IMR-90 (cell line): ENCODE data around the gene PPFIA2. TPM values are rescaled to one million over a fixed set of nuclear protein-coding genes. Genes with fewer than 3 reads are reported as not detected.

Experiments used
- ATAC-seq: fragments of 200-7000 bp; cut with Tn5 transposase; 2 replicates; pipeline ENCODE4 v1.9.1; 2020; ENCODE audit warnings: low read depth, mild to moderate bottlenecking, moderate library complexity
- BruUV-seq: library from RNA; stranded (reverse); fragments of 400-500 nt; replicated peaks from 2 replicates; lab custom pipeline; 2021; lab: Mats Ljungman, UMichigan
- CTCF ChIA-PET: fragments of 300-600 bp; formaldehyde crosslinking; extraction: SDS; loops from one replicate; lab custom pipeline; 2021; ENCODE audit warnings: antibody characterized with exemption; lab: Yijun Ruan, JAX
- POLR2A ChIA-PET: fragments of 300-600 bp; sonication (Branson Sonifier 250); formaldehyde crosslinking; loops from one replicate; lab custom pipeline; 2022; ENCODE audit warnings: antibody characterized with exemption; ENCODE audit not compliant: unreplicated experiment; lab: Charles Lee
- DNase-seq: peaks from one replicate; pipeline ENCODE4 v3.0.0; 2013
- H2AFZ ChIP-seq: replicated peaks from 2 replicates; pipeline ENCODE3; 2013; ENCODE audit warnings: low read length, mild to moderate bottlenecking; ENCODE audit not compliant: poor library complexity
- H2AK5ac ChIP-seq: 2 replicates; pipeline ENCODE4 v1.6.1; 2013; ENCODE audit warnings: low read depth, low read length, inconsistent platforms
- H2AK9ac ChIP-seq: replicated peaks from 2 replicates; pipeline ENCODE3; 2013; ENCODE audit warnings: mild to moderate bottlenecking, low read depth, low read length, moderate library complexity; ENCODE audit not compliant: poor library complexity
- H2BK120ac ChIP-seq: 2 replicates; pipeline ENCODE4 v1.6.1; 2013; ENCODE audit warnings: low read depth, low read length, inconsistent platforms
- H2BK15ac ChIP-seq: 3 replicates; pipeline ENCODE4 v1.6.1; 2013; ENCODE audit warnings: low read depth, low read length, inconsistent platforms
- H2BK20ac ChIP-seq: 2 replicates; pipeline ENCODE4 v1.6.1; 2013; ENCODE audit warnings: low read depth, mild to moderate bottlenecking, inconsistent platforms, low read length, moderate library complexity
- H2BK5ac ChIP-seq: 2 replicates; pipeline ENCODE4 v1.6.1; 2013; ENCODE audit warnings: mild to moderate bottlenecking, low read depth, low read length, inconsistent platforms; ENCODE audit not compliant: poor library complexity, severe bottlenecking
- H3K14ac ChIP-seq: replicated peaks from 2 replicates; pipeline ENCODE4 v1.6.1; 2013; ENCODE audit warnings: low read depth, low read length, inconsistent platforms
- H3K18ac ChIP-seq: 2 replicates; pipeline ENCODE4 v1.6.1; 2013; ENCODE audit warnings: low read depth, low read length, control low read depth
- H3K23ac ChIP-seq: 2 replicates; pipeline ENCODE4 v1.6.1; 2013; ENCODE audit warnings: low read depth, low read length, inconsistent platforms
- H3K27ac ChIP-seq: 2 replicates; pipeline ENCODE4 v1.5.1; 2013; ENCODE audit warnings: mild to moderate bottlenecking, control low read depth, low read length; ENCODE audit not compliant: insufficient read depth
- H3K27me3 ChIP-seq: 2 replicates; pipeline ENCODE4 v1.6.1; 2013; ENCODE audit warnings: low read length; ENCODE audit not compliant: control insufficient read depth, insufficient read depth
- H3K36me3 ChIP-seq: 2 replicates; pipeline ENCODE4 v1.6.1; 2013; ENCODE audit warnings: low read length, mixed read lengths; ENCODE audit not compliant: control insufficient read depth, insufficient read depth
- H3K4ac ChIP-seq: 2 replicates; pipeline ENCODE4 v1.6.1; 2013; ENCODE audit warnings: low read depth, low read length, inconsistent platforms
- H3K4me1 ChIP-seq: 2 replicates; pipeline ENCODE4 v1.6.1; 2013; ENCODE audit warnings: low read length, mixed read lengths; ENCODE audit not compliant: control insufficient read depth, insufficient read depth
- H3K4me2 ChIP-seq: 2 replicates; pipeline ENCODE4 v1.6.1; 2013; ENCODE audit warnings: low read depth, mild to moderate bottlenecking, control low read depth, low read length, moderate library complexity
- H3K4me3 ChIP-seq: 2 replicates; pipeline ENCODE4 v1.5.1; 2013; ENCODE audit warnings: low read depth, mild to moderate bottlenecking, control low read depth, low read length, moderate library complexity; ENCODE audit not compliant: insufficient read depth
- H3K56ac ChIP-seq: 2 replicates; pipeline ENCODE4 v1.6.1; 2013; ENCODE audit warnings: low read length, inconsistent platforms; ENCODE audit not compliant: insufficient read depth; ENCODE audit errors: extremely low read depth
- H3K79me1 ChIP-seq, 2 experiments: 2 replicates each; pipeline ENCODE4 v1.6.1; 2013; ENCODE audit warnings: low read length in 2 of 2, inconsistent platforms in 1 of 2, low read depth in 1 of 2
- H3K9ac ChIP-seq: 2 replicates; pipeline ENCODE4 v1.6.1; 2013; ENCODE audit warnings: low read depth, low read length, control low read depth
- H3K9me1 ChIP-seq: 2 replicates; pipeline ENCODE4 v1.6.1; 2013; ENCODE audit warnings: low read length, inconsistent platforms; ENCODE audit not compliant: insufficient read depth
- H3K9me3 ChIP-seq: 2 replicates; pipeline ENCODE4 v1.6.1; 2013; ENCODE audit warnings: low read length; ENCODE audit not compliant: control insufficient read depth, insufficient read depth
- H4K20me1 ChIP-seq: 2 replicates; pipeline ENCODE4 v1.6.1; 2013; ENCODE audit warnings: low read length, inconsistent platforms; ENCODE audit not compliant: insufficient read depth
- H4K5ac ChIP-seq: 2 replicates; pipeline ENCODE4 v1.6.1; 2013; ENCODE audit warnings: mild to moderate bottlenecking, low read depth, low read length, control low read depth
- H4K8ac ChIP-seq, 2 experiments: 2 replicates each; pipeline ENCODE4 v1.6.1; 2013; ENCODE audit warnings: low read depth in 2 of 2, low read length in 2 of 2, control low read depth in 1 of 2, inconsistent platforms in 1 of 2
- H4K91ac ChIP-seq: 2 replicates; pipeline ENCODE4 v1.6.1; 2013; ENCODE audit warnings: low read depth, low read length, inconsistent platforms; ENCODE audit not compliant: insufficient read depth
- CEBPB ChIP-seq: IDR thresholded peaks from 2 replicates; pipeline ENCODE4 v1.6.1; 2012; ENCODE audit warnings: low read depth, low read length, improper control_type of control experiment
- WGBS, 2 experiments: methylation state at CpG; one replicate each; pipeline versions ENCODE4 v1.1.5 to v1.1.7; 2013; ENCODE audit warnings: missing lambda C conversion rate in 2 of 2; ENCODE audit not compliant: insufficient read length in 1 of 2; ENCODE audit errors: extremely low coverage in 2 of 2; 5-methylcytosine and 5-hydroxymethylcytosine counted together
- dilution Hi-C: fragments of 300-500 bp; cut with HindIII; formaldehyde crosslinking; loops from one replicate; pipeline ENCODE4 v1.14.3; 2018; ENCODE audit warnings: low sequenced_read_pairs; ENCODE audit not compliant: unreplicated experiment
- in situ Hi-C: fragments of 300-500 bp; cut with MboI; formaldehyde crosslinking; loops from 3 replicates; pipeline ENCODE4 v1.14.3; 2019; ENCODE audit warnings: low sequenced_read_pairs, inconsistent platforms, mixed read lengths
- intact Hi-C: fragments of 100-400 bp; cut with micrococcal nuclease; formaldehyde crosslinking; loops from 2 replicates; pipeline ENCODE4 v1.10.0; 2022
- polyA plus RNA-seq, 3 experiments: library from polyadenylated mRNA; depleted of rRNA; stranded (reverse); fragments of >200 nt; gene quantifications; 2 replicates each; pipeline ENCODE4 v1.2.3, GENCODE V29; 2012; ENCODE audit warnings: low replicate concordance in 1 of 3
- total RNA-seq: library from RNA; depleted of rRNA; stranded (reverse); fragments of >200 nt; gene quantifications from 2 replicates; pipeline ENCODE4 v1.2.3, GENCODE V29; 2012
- TF ChIP-seq, protein P1 (sequence below): fragments of 150-350 bp; IDR thresholded peaks from 2 replicates; pipeline ENCODE4 v1.6.1; 2017; ENCODE audit warnings: mild to moderate bottlenecking, antibody characterized with exemption, low read length, low read depth
- TF ChIP-seq, protein P2 (sequence below): conservative IDR thresholded peaks from 2 replicates; pipeline ENCODE4 v1.5.1; 2012; ENCODE audit warnings: mild to moderate bottlenecking, low read depth, low read length, improper control_type of control experiment

The PPFIA2 gene
- total and polyA plus RNA-seq, 2 of the 4 experiments (the other 2 are of a cell fraction): 0.29 to 1.3 TPM

DNA sequence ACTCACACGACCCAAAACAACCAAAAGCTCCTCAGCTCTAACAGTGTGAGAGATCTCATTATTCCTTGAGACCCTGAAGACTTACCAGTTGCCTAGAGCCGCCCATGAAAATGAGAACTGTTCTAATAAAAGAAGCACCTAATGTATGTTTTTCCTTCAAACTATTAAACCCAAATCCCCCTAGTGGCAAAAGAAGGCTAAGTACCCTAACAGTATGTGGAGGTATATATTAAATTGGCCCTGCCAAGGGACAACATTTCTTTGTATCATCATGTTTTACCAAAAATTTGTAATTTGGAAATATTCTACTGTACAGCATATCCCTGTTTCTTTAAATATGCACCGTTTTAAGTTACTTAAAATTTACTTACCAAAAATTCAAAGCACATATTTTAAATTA lies 38.0 kb upstream of the PPFIA2 start:
- Histone ChIP-seq H3K14ac (no peak overlapping the region), H3K79me1 (no peaks in the 10 kb centered on the region), H2BK15ac (no peak overlapping the region), H4K8ac (no peak overlapping the region), H3K27ac (no peak overlapping the region), H3K4ac (no peak overlapping the region), H4K20me1 (no peaks in the 10 kb centered on the region), H2AK9ac (no peak overlapping the region), H2BK120ac (no peak overlapping the region), H4K5ac (no peak overlapping the region), H3K4me1 (no peaks in the 10 kb centered on the region), H3K4me3 (no peak overlapping the region), H3K9me3 (peaks cover 2% of the 10 kb centered on the region; the same call in 1 of the 2 replicates), H2AK5ac (no peak overlapping the region), H2BK5ac (no peak overlapping the region), H3K36me3 (no peaks in the 10 kb centered on the region), H3K23ac (no peak overlapping the region), H2AFZ (no peak overlapping the region), H3K18ac (no peak overlapping the region), H2BK20ac (no peak overlapping the region), H3K27me3 (no peaks in the 10 kb centered on the region), H3K4me2 (no peak overlapping the region), H4K91ac (no peak overlapping the region), H3K9me1 (no peaks in the 10 kb centered on the region), H3K56ac (no peak overlapping the region), H3K9ac (no peak overlapping the region)
- in situ Hi-C loops (no loop called here), intact Hi-C loops (no loop called here), dilution Hi-C loops (no loop called here)
- POLR2A ChIA-PET: no interaction called here
- ATAC-seq: no peak
- no peak for DNase-seq
- no peak for TF ChIP-seq CEBPB
- TF ChIP-seq, protein P1, sequence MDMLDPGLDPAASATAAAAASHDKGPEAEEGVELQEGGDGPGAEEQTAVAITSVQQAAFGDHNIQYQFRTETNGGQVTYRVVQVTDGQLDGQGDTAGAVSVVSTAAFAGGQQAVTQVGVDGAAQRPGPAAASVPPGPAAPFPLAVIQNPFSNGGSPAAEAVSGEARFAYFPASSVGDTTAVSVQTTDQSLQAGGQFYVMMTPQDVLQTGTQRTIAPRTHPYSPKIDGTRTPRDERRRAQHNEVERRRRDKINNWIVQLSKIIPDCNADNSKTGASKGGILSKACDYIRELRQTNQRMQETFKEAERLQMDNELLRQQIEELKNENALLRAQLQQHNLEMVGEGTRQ: no peak
- TF ChIP-seq, protein P2, sequence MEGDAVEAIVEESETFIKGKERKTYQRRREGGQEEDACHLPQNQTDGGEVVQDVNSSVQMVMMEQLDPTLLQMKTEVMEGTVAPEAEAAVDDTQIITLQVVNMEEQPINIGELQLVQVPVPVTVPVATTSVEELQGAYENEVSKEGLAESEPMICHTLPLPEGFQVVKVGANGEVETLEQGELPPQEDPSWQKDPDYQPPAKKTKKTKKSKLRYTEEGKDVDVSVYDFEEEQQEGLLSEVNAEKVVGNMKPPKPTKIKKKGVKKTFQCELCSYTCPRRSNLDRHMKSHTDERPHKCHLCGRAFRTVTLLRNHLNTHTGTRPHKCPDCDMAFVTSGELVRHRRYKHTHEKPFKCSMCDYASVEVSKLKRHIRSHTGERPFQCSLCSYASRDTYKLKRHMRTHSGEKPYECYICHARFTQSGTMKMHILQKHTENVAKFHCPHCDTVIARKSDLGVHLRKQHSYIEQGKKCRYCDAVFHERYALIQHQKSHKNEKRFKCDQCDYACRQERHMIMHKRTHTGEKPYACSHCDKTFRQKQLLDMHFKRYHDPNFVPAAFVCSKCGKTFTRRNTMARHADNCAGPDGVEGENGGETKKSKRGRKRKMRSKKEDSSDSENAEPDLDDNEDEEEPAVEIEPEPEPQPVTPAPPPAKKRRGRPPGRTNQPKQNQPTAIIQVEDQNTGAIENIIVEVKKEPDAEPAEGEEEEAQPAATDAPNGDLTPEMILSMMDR: 0 out of 2 replicates have a peak, but pooled peaks have one; percentile 28
- WGBS, 2 experiments: no CpG with 5 or more reads among the region's 3 CpGs
- CTCF ChIA-PET: no interaction called here
- no TSS peak for BruUV-seq
